ENCODE results near the gene GNAQ.

Gene GNAQ

DNA sequence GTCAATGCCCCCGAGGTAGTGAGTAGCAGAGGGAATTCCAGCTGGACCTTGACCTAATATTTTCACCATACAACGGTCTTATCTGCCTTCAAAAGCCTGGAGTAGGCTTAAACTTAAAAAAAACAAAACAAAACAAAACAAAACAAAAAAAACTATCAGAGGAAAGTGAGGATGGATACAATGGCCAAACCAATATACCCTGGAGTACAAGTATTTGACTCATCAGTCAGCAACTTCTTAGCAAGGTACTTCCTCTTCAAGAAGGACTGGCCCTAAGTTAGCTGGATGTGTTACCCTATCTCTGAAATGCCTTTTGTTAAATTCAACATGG, 222.9 kb downstream of the GNAQ start:
- Mint-ChIP-seq H3K36me3 (ENCODE audit: low read depth) (peaks cover 46% of the 10 kb centered on the region), H3K4me3 (no peak overlapping the region), H3K9me3 (no peaks in the 10 kb centered on the region), H3K27me3 (ENCODE audit: low read depth) (no peaks in the 10 kb centered on the region), H3K27ac (no peak overlapping the region), H3K4me1 (peaks cover 3% of the 10 kb centered on the region)
- no peak for TF ChIP-seq CTCF (IDR thresholded peaks at IDR 0.05; ENCODE audit: unreplicated experiment in 3 of 3)

GRCh38 chr9:77807846-77808750, 223.5 kb downstream of the GNAQ start:
- H3K9me3 Mint-ChIP-seq = no peaks in the 10 kb centered on the region
- H3K4me1 Mint-ChIP-seq = no peaks in the 10 kb centered on the region
- TF ChIP-seq CTCF (IDR thresholded peaks at IDR 0.05; ENCODE audit: unreplicated experiment in 3 of 3) = no peak
- no peak overlapping the region for H3K27ac Mint-ChIP-seq
- H3K36me3 Mint-ChIP-seq (ENCODE audit: low read depth) = peaks cover 41% of the 10 kb centered on the region
- no peak overlapping the region for H3K4me3 Mint-ChIP-seq
- H3K27me3 Mint-ChIP-seq (ENCODE audit: low read depth) = no peaks in the 10 kb centered on the region

GRCh38 chr9:77807281-77807683, 224.3 kb downstream of the GNAQ start:
- H3K4me3 Mint-ChIP-seq = no peak overlapping the region
- peaks cover 39% of the 10 kb centered on the region for H3K36me3 Mint-ChIP-seq (ENCODE audit: low read depth)
- H3K4me1 Mint-ChIP-seq = no peaks in the 10 kb centered on the region
- no peak for TF ChIP-seq CTCF (IDR thresholded peaks at IDR 0.05; ENCODE audit: unreplicated experiment in 3 of 3)
- no peak overlapping the region for H3K27ac Mint-ChIP-seq
- H3K27me3 Mint-ChIP-seq (ENCODE audit: low read depth) = no peaks in the 10 kb centered on the region
- no peaks in the 10 kb centered on the region for H3K9me3 Mint-ChIP-seq

- no peaks in the 10 kb centered on the region for H3K4me1 Mint-ChIP-seq
- H3K36me3 Mint-ChIP-seq (ENCODE audit: low read depth) = peaks cover 34% of the 10 kb centered on the region
- H3K27me3 Mint-ChIP-seq (ENCODE audit: low read depth) = no peaks in the 10 kb centered on the region
- H3K9me3 Mint-ChIP-seq = no peaks in the 10 kb centered on the region
- no peak for TF ChIP-seq CTCF (IDR thresholded peaks at IDR 0.05; ENCODE audit: unreplicated experiment in 3 of 3)
- no peak overlapping the region for H3K27ac Mint-ChIP-seq
- H3K4me3 Mint-ChIP-seq = no peak overlapping the region
Measured at GRCh38 chr9:77806741-77807140, 224.9 kb downstream of the GNAQ start.

GRCh38 chr9:77805810-77806209, 225.8 kb downstream of the GNAQ start:
- Mint-ChIP-seq H3K4me3 (no peak overlapping the region), H3K27ac (no peak overlapping the region), H3K4me1 (no peaks in the 10 kb centered on the region), H3K36me3 (ENCODE audit: low read depth) (peaks cover 31% of the 10 kb centered on the region), H3K27me3 (ENCODE audit: low read depth) (no peaks in the 10 kb centered on the region), H3K9me3 (no peaks in the 10 kb centered on the region)
- no peak for TF ChIP-seq CTCF (IDR thresholded peaks at IDR 0.05; ENCODE audit: unreplicated experiment in 3 of 3)

- Mint-ChIP-seq H3K4me1 (no peaks in the 10 kb centered on the region), H3K36me3 (ENCODE audit: low read depth) (peaks cover 18% of the 10 kb centered on the region), H3K27ac (no peak overlapping the region), H3K27me3 (ENCODE audit: low read depth) (no peaks in the 10 kb centered on the region), H3K9me3 (no peaks in the 10 kb centered on the region), H3K4me3 (no peak overlapping the region)
- no peak for TF ChIP-seq CTCF (IDR thresholded peaks at IDR 0.05; ENCODE audit: unreplicated experiment in 3 of 3)
Measured at GRCh38 chr9:77803423-77803822, 228.2 kb downstream of the GNAQ start.
